Gastrocnemius medialis (tissue), 4 donors: ENCODE measurements around the gene ARF1.

Experiments
- POLR2A ChIP-seq, 2 donors: fragments of 450-650 bp; IDR thresholded peaks; one replicate each; pipeline ENCODE4 v1.6.1; 2017; ENCODE audit warnings: antibody characterized with exemption in 2 of 2, mild to moderate bottlenecking in 2 of 2, moderate library complexity in 2 of 2
- TF ChIP-seq, protein P1 (sequence below), 5 experiments: fragments of 450-650 bp in 3 of 5; fragments of 200-600 bp in 2 of 5; sonication (generic) in 2 of 5; IDR thresholded peaks in 4 of 5; conservative IDR thresholded peaks in 1 of 5; 1 replicate in 4 of 5; 2 replicates in 1 of 5; pipeline ENCODE4 v1.5.1; 2016 to 2019; ENCODE audit warnings: antibody characterized with exemption in 5 of 5, mild to moderate bottlenecking in 3 of 5, moderate library complexity in 3 of 5

- TF ChIP-seq, protein P1, sequence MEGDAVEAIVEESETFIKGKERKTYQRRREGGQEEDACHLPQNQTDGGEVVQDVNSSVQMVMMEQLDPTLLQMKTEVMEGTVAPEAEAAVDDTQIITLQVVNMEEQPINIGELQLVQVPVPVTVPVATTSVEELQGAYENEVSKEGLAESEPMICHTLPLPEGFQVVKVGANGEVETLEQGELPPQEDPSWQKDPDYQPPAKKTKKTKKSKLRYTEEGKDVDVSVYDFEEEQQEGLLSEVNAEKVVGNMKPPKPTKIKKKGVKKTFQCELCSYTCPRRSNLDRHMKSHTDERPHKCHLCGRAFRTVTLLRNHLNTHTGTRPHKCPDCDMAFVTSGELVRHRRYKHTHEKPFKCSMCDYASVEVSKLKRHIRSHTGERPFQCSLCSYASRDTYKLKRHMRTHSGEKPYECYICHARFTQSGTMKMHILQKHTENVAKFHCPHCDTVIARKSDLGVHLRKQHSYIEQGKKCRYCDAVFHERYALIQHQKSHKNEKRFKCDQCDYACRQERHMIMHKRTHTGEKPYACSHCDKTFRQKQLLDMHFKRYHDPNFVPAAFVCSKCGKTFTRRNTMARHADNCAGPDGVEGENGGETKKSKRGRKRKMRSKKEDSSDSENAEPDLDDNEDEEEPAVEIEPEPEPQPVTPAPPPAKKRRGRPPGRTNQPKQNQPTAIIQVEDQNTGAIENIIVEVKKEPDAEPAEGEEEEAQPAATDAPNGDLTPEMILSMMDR (IDR thresholded peaks at IDR 0.05 in 4 of 5, conservative IDR thresholded peaks at IDR 0.05 in 1 of 5) = no peak
- no peak for TF ChIP-seq POLR2A (IDR thresholded peaks at IDR 0.05)
Observed at GRCh38 chr1:228120857-228121489, 38.5 kb downstream of the ARF1 start.
